ENCODE data around the gene TTF1. TPM values are rescaled to one million over a fixed set of nuclear protein-coding genes. Genes with fewer than 3 reads are reported as not detected.

The TTF1 gene
- total RNA-seq, 1 donor from 2014 or later, result 12.3 TPM

GRCh38 chr9:132446887-132447286, 40.2 kb upstream of the TTF1 start:
- DNase-seq, result no peak
- intact Hi-C loops (cut with DNase I), result no loop called here

GRCh38 chr9:132443951-132444607, 37.4 kb upstream of the TTF1 start:
- DNase-seq (no peak), ATAC-seq (no peak)
- Histone ChIP-seq H3K4me1 (no peaks in the 10 kb centered on the region), H3K4me3 (no peak overlapping the region), H3K27me3 (ENCODE audit: low read depth) (peaks cover 42% of the 10 kb centered on the region), H3K27ac (no peak overlapping the region), H3K9me3 (no peaks in the 10 kb centered on the region), H3K36me3 (no peaks in the 10 kb centered on the region)
- intact Hi-C loops (cut with DNase I), result no loop called here
- TF ChIP-seq CTCF (IDR thresholded peaks at IDR 0.05), result no peak

More at GRCh38 chr9:132446887-132447286, 40.2 kb upstream of the TTF1 start:
- no peak overlapping the region for H3K27ac ChIP-seq
- no peaks in the 10 kb centered on the region for H3K9me3 ChIP-seq
- no peaks in the 10 kb centered on the region for H3K4me1 ChIP-seq
- peaks cover 32% of the 10 kb centered on the region for H3K27me3 ChIP-seq (ENCODE audit: low read depth)
- H3K36me3 ChIP-seq, result no peaks in the 10 kb centered on the region
- ATAC-seq, result no peak
- TF ChIP-seq CTCF (IDR thresholded peaks at IDR 0.05), result no peak
- H3K4me3 ChIP-seq, result no peak overlapping the region

DNA sequence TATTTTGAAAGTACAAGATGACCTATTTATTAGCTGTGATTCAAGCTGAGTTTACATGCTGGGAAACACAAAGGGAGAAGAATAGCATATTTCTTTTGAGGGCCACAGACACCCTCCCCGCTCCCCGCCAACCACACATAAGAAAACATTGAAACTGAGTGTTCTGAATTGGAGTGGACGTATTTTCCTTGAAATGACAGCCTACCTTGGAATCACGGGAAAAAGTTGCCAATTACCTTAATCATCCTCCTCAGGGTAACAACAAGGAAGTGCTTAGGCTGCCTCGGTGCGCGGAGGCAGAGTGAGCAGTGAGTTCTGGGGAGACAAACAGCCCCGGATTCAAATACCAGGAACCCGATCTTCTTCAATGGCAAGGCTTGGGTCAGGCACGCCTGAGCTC, 34.8 kb upstream of the TTF1 start:
- Histone ChIP-seq H3K27ac (no peak overlapping the region), H3K36me3 (no peaks in the 10 kb centered on the region), H3K4me1 (no peaks in the 10 kb centered on the region), H3K4me3 (no peak overlapping the region), H3K27me3 (ENCODE audit: low read depth) (peaks cover 42% of the 10 kb centered on the region), H3K9me3 (no peaks in the 10 kb centered on the region)
- intact Hi-C loops (cut with DNase I), result no loop called here
- ATAC-seq (no peak), DNase-seq (no peak)
- TF ChIP-seq CTCF (IDR thresholded peaks at IDR 0.05), result no peak

- no peaks in the 10 kb centered on the region for H3K36me3 ChIP-seq
- no peaks in the 10 kb centered on the region for H3K4me1 ChIP-seq
- H3K4me3 ChIP-seq, result no peak overlapping the region
- ATAC-seq (no peak), DNase-seq (no peak)
- peaks cover 38% of the 10 kb centered on the region for H3K27me3 ChIP-seq (ENCODE audit: low read depth)
- no peak overlapping the region for H3K27ac ChIP-seq
- intact Hi-C loops (cut with DNase I), result no loop called here
- no peaks in the 10 kb centered on the region for H3K9me3 ChIP-seq
- TF ChIP-seq CTCF (IDR thresholded peaks at IDR 0.05), result no peak
Measured at GRCh38 chr9:132440735-132441134, 34.1 kb upstream of the TTF1 start.

GRCh38 chr9:132439153-132439552, 32.5 kb upstream of the TTF1 start:
- H3K36me3 ChIP-seq, result no peaks in the 10 kb centered on the region
- H3K4me1 ChIP-seq, result no peaks in the 10 kb centered on the region
- no peak for DNase-seq
- H3K4me3 ChIP-seq, result no peak overlapping the region
- no peak for ATAC-seq
- intact Hi-C loops (cut with DNase I), result no loop called here
- no peak for TF ChIP-seq CTCF (IDR thresholded peaks at IDR 0.05)
- no peak overlapping the region for H3K27ac ChIP-seq
- peaks cover 32% of the 10 kb centered on the region for H3K27me3 ChIP-seq (ENCODE audit: low read depth)
- no peaks in the 10 kb centered on the region for H3K9me3 ChIP-seq
